ENCODE measurements around the gene MYOF. TPM values are rescaled to one million over a fixed set of nuclear protein-coding genes. Genes with fewer than 3 reads are reported as not detected.

MYOF gene
- total and polyA plus RNA-seq, 2 donors from 2014 or later = 11.5 to 134 TPM

DNA sequence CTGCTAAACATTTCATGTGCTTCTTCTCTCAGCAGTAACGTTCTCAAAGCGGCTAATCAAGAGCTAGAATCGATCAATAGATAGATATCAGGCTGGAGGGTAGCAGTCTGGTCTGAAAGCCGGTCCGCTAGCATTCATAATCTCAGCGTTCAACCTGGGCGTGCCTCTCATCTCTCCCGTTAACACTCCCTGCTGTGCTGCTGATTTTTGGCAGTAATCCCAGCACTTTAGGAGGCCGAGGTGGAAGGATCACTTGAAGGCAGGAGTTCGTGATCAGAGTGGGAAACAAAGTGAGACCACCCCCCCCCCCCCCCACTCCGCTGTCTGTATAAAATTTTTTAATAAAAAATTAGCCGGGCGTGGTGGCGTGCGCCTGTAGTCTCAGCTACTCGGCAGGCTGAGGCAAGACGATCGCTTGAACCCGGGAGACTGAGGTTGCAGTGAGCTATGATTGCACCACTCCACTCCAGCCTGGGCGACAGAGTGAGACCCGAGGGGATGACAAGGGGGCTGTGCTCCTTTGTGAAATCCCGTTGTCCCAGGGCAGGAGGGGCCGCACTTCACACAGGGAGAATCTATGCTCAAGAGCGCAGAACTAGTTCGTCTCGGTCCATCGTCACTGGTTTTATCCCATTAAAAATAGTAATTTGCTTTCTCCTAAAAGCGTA lies 13.7 kb upstream of the MYOF start:
- Histone ChIP-seq H3K27me3 (ENCODE audit: control insufficient read depth, insufficient read depth, low read length) (no peaks in the 10 kb centered on the region), H3K36me3 (ENCODE audit: control insufficient read depth in 2 of 3, insufficient read depth in 3 of 3, low read length in 3 of 3) (no peaks in the 10 kb centered on the region), H3K9me3 (ENCODE audit: control insufficient read depth in 2 of 3, insufficient read depth in 1 of 3, low read length in 3 of 3) (no peaks in the 10 kb centered on the region), H3K9ac (ENCODE audit: low read length in 3 of 3) (peak overlapping the region; percentile 37 to 83 (median 75)), H3K4me1 (ENCODE audit: control insufficient read depth in 2 of 3, insufficient read depth in 2 of 3, low read depth in 1 of 3, low read length in 3 of 3) (peaks cover 0 to 3% (median 0%) of the 10 kb centered on the region in 3 donors), H3K27ac (ENCODE audit: low read depth in 2 of 2, low read length in 2 of 2) (no peak overlapping the region), H3K4me3 (ENCODE audit: low read length in 3 of 3) (peak overlapping the region; percentile 68 to 92 (median 81))
- FAIRE-seq (no peak), DNase-seq (peak in 4 of 5 donors; percentile 36 to 74 (median 64))
- intact Hi-C loops (cut with DNase I) = no loop called here
- no peak for TF ChIP-seq CTCF (IDR thresholded peaks at IDR 0.05; ENCODE audit: borderline replicate concordance, extremely low read depth, insufficient read depth)

GRCh38 chr10:93494494-93494893 lies 12.4 kb upstream of the MYOF start:
- Histone ChIP-seq H3K4me3 (ENCODE audit: low read length in 3 of 3) (no peak overlapping the region), H3K27ac (ENCODE audit: low read depth in 2 of 2, low read length in 2 of 2) (no peak overlapping the region), H3K9me3 (ENCODE audit: control insufficient read depth in 2 of 3, insufficient read depth in 1 of 3, low read length in 3 of 3) (no peaks in the 10 kb centered on the region), H3K27me3 (ENCODE audit: control insufficient read depth, insufficient read depth, low read length) (no peaks in the 10 kb centered on the region), H3K9ac (ENCODE audit: low read length in 3 of 3) (no peak overlapping the region), H3K36me3 (ENCODE audit: control insufficient read depth in 2 of 3, insufficient read depth in 3 of 3, low read length in 3 of 3) (no peaks in the 10 kb centered on the region), H3K4me1 (ENCODE audit: control insufficient read depth in 2 of 3, insufficient read depth in 2 of 3, low read depth in 1 of 3, low read length in 3 of 3) (peaks cover 0 to 3% (median 0%) of the 10 kb centered on the region in 3 donors)
- intact Hi-C loops (cut with DNase I) = no loop called here
- DNase-seq = no peak
- TF ChIP-seq CTCF (IDR thresholded peaks at IDR 0.05; ENCODE audit: borderline replicate concordance, extremely low read depth, insufficient read depth) = no peak
- no peak for FAIRE-seq

- Histone ChIP-seq H3K4me3 (ENCODE audit: low read length in 3 of 3) (no peak overlapping the region), H3K27me3 (ENCODE audit: control insufficient read depth, insufficient read depth, low read length) (no peaks in the 10 kb centered on the region)
- no peak for FAIRE-seq
Measured at GRCh38 chr10:93493162-93493561, 11.0 kb upstream of the MYOF start.

More at GRCh38 chr10:93493162-93493561, 11.0 kb upstream of the MYOF start:
- Histone ChIP-seq H3K36me3 (ENCODE audit: control insufficient read depth in 2 of 3, insufficient read depth in 3 of 3, low read length in 3 of 3) (no peaks in the 10 kb centered on the region), H3K4me1 (ENCODE audit: control insufficient read depth in 2 of 3, insufficient read depth in 2 of 3, low read depth in 1 of 3, low read length in 3 of 3) (peaks cover 0 to 3% (median 0%) of the 10 kb centered on the region in 3 donors), H3K27ac (ENCODE audit: low read depth in 2 of 2, low read length in 2 of 2) (no peak overlapping the region), H3K9me3 (ENCODE audit: control insufficient read depth in 2 of 3, insufficient read depth in 1 of 3, low read length in 3 of 3) (no peaks in the 10 kb centered on the region), H3K9ac (ENCODE audit: low read length in 3 of 3) (no peak overlapping the region)
- intact Hi-C loops (cut with DNase I) = no loop called here
- no peak for TF ChIP-seq CTCF (IDR thresholded peaks at IDR 0.05; ENCODE audit: borderline replicate concordance, extremely low read depth, insufficient read depth)
- peak in 3 of 5 donors; percentile 22 to 56 (median 51) for DNase-seq

All from kidney (tissue), 14 donors.